Smooth muscle cell (in vitro differentiated cells): ENCODE measurements around the gene TFF3. TPM values are rescaled to one million over a fixed set of nuclear protein-coding genes. Genes with fewer than 3 reads are reported as not detected.

ENCODE experiments used
- DNase-seq: peaks from one replicate; lab custom pipeline; 2025; ENCODE audit not compliant: unreplicated experiment; lab: John Stamatoyannopoulos, UW
- H2AFZ ChIP-seq: fragments of 200-600 bp; sonication (generic); 2 replicates; pipeline ENCODE4 v1.6.0; 2016; ENCODE audit warnings: antibody characterized with exemption, low read depth, mild to moderate bottlenecking
- H3F3A ChIP-seq: fragments of 200-600 bp; sonication (generic); 2 replicates; pipeline ENCODE4 v1.6.0; 2017; ENCODE audit warnings: antibody characterized with exemption, low read depth
- H3K27ac ChIP-seq: fragments of 200-600 bp; sonication (generic); 2 replicates; pipeline ENCODE4 v1.5.1; 2016; ENCODE audit warnings: low read depth, mild to moderate bottlenecking
- H3K27me3 ChIP-seq: fragments of 200-600 bp; sonication (generic); 2 replicates; pipeline ENCODE4 v1.6.1; 2016; ENCODE audit warnings: low read depth, mild to moderate bottlenecking
- H3K36me3 ChIP-seq: fragments of 200-600 bp; sonication (generic); 2 replicates; pipeline ENCODE4 v1.5.1; 2016; ENCODE audit warnings: low read depth
- H3K4me1 ChIP-seq: fragments of 200-600 bp; sonication (generic); 2 replicates; pipeline ENCODE4 v1.5.1; 2016; ENCODE audit warnings: low read depth
- H3K4me2 ChIP-seq: fragments of 200-600 bp; sonication (generic); 2 replicates; pipeline ENCODE4 v1.6.0; 2016; ENCODE audit warnings: mild to moderate bottlenecking
- H3K4me3 ChIP-seq: fragments of 200-600 bp; sonication (generic); 2 replicates; pipeline ENCODE4 v1.5.1; 2016; ENCODE audit warnings: mild to moderate bottlenecking
- H3K79me2 ChIP-seq: fragments of 200-600 bp; sonication (generic); 2 replicates; pipeline ENCODE4 v1.6.0; 2016; ENCODE audit warnings: low read depth, mild to moderate bottlenecking
- H3K9ac ChIP-seq: fragments of 200-600 bp; sonication (generic); 2 replicates; pipeline ENCODE4 v1.6.0; 2016; ENCODE audit warnings: low read depth
- H3K9me3 ChIP-seq: fragments of 200-600 bp; sonication (generic); replicated peaks from 2 replicates; pipeline ENCODE4 v1.5.1; 2016; ENCODE audit warnings: low read depth
- H4K20me1 ChIP-seq: fragments of 200-600 bp; sonication (generic); 2 replicates; pipeline ENCODE4 v1.6.0; 2016; ENCODE audit warnings: low read depth
- CTCF ChIP-seq: fragments of 200-600 bp; sonication (generic); IDR thresholded peaks from 2 replicates; pipeline ENCODE4 v1.5.1; 2017; ENCODE audit warnings: borderline replicate concordance, mild to moderate bottlenecking, antibody characterized with exemption; ENCODE audit not compliant: insufficient read depth, poor library complexity, severe bottlenecking
- WGBS: methylation state at CpG from one replicate; pipeline ENCODE4 v1.1.7; 2016; ENCODE audit warnings: low lambda C conversion rate; 5-methylcytosine and 5-hydroxymethylcytosine counted together
- polyA plus RNA-seq: library from polyadenylated mRNA; unstranded; fragments of >200 nt; fragmentation: Nextera tagmentation; extraction: Ambion mirVana; gene quantifications from 2 replicates; pipeline ENCODE4 v1.2.1, GENCODE V29; 2016
- total RNA-seq: library from RNA; depleted of rRNA; stranded (reverse); fragments of >200 nt; gene quantifications from 2 replicates; pipeline ENCODE4 v1.2.3, GENCODE V29; 2014

TFF3 gene
- total and polyA plus RNA-seq, 2 experiments from 2014 or later = 0.31 TPM; not detected in 1

DNA sequence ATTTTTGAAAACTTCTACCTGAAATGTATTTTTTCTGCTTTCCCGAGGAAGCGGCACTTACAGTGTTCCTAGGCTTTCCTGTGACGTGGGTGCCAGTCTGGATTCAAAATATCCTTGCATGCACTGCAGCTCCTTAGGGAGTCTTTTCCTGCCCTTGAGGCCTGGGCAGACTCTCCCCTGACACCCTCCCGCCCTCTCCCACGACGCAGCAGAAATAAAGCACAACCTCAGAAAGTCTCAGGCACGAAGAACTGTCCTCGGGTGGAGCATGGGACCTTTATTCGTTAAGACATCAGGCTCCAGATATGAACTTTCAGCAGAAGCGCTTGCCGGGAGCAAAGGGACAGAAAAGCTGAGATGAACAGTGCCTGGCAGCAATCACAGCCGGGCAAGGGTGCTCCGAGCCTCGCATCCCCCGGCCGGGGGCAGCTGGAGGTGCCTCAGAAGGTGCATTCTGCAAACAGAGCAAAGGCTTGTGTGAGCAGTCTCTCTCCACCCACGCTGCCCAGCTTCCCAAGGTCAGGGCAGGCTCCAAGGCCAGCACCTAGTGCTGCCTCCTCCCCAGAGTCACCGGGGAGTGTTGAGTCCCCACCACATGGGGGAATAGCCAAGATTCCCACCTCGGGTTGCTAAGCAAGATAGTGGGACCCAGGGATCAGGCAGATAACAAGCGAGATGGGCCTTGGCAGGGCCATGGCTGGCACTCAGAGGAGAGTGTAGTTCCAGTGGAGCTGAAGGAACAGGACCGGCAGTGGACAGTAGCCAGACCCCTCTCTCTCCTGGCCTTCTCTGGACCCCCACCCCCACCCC lies 3.2 kb downstream of the TFF3 start:
- Histone ChIP-seq H2AFZ (no peak overlapping the region), H3K36me3 (no peaks in the 10 kb centered on the region), H3K27me3 (no peaks in the 10 kb centered on the region), H3K79me2 (no peaks in the 10 kb centered on the region), H3K4me1 (peaks cover 8% of the 10 kb centered on the region), H3K9ac (no peak overlapping the region), H3F3A (no peaks in the 10 kb centered on the region), H3K4me3 (no peak overlapping the region), H3K9me3 (no peaks in the 10 kb centered on the region), H4K20me1 (no peaks in the 10 kb centered on the region), H3K4me2 (no peak overlapping the region), H3K27ac (no peak overlapping the region)
- no peak for TF ChIP-seq CTCF
- DNase-seq = no peak
- 88% methylated on average over 21 of the region's 21 CpGs for WGBS

GRCh38 chr21:42311160-42311559 lies 4.0 kb downstream of the TFF3 start:
- Histone ChIP-seq H3K9me3 (no peaks in the 10 kb centered on the region), H3K4me1 (peaks cover 8% of the 10 kb centered on the region), H3K36me3 (no peaks in the 10 kb centered on the region), H3K9ac (no peak overlapping the region), H3K27ac (no peak overlapping the region), H3K4me2 (no peak overlapping the region), H3K27me3 (no peaks in the 10 kb centered on the region), H3K79me2 (no peaks in the 10 kb centered on the region), H4K20me1 (no peaks in the 10 kb centered on the region), H3F3A (no peaks in the 10 kb centered on the region), H3K4me3 (no peak overlapping the region), H2AFZ (no peak overlapping the region)
- TF ChIP-seq CTCF = no peak
- DNase-seq = no peak
- 95% methylated on average over 14 of the region's 14 CpGs for WGBS

DNA sequence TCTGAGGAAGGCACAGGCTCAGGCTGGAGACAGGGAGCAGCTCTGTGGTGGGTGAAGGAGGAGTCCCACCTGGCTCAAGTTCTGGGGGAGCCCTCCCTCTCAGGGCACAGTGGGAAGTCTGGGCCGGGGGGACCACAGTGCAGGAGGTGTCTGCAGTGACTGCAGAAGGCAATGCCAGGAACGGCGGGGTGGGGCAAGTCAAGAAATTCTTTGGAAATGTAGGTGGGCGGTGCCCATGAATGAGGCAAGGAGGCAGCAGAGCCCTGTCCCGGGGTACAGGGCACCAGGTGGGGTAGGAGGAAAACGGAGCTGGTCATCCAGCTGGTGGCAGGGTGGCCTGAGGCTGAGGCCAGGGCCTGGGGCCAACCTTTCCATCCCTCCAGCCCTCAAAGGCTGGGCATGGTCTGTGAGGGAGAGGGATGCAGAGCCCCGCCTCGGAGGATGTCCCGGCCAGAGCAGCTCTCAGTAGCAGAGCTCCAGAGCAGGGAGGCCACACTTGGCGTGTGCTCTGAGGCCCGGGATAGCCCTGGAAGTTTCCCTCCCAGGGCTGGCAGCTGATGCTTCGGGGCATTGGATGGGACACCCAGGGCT lies 4.7 kb downstream of the TFF3 start:
- DNase-seq = no peak
- Histone ChIP-seq H3F3A (no peaks in the 10 kb centered on the region), H4K20me1 (no peaks in the 10 kb centered on the region), H3K4me3 (no peak overlapping the region), H3K27me3 (no peaks in the 10 kb centered on the region), H3K79me2 (no peaks in the 10 kb centered on the region), H3K4me2 (no peak overlapping the region), H2AFZ (no peak overlapping the region), H3K9me3 (no peaks in the 10 kb centered on the region), H3K36me3 (no peaks in the 10 kb centered on the region), H3K27ac (no peak overlapping the region), H3K9ac (no peak overlapping the region), H3K4me1 (peaks cover 4% of the 10 kb centered on the region)
- no peak for TF ChIP-seq CTCF
- WGBS = 91% methylated on average over 12 of the region's 12 CpGs
